ENCODE results near the gene ARVCF. TPM values are rescaled to one million over a fixed set of nuclear protein-coding genes. Genes with fewer than 3 reads are reported as not detected.
A peak's percentile ranks its signal among the peaks of the same experiment; 100 is the strongest.

ARVCF gene
- total and polyA plus RNA-seq, 9 of the 15 experiments (the other 6 are each of a cell fraction or from before 2014, with no cell fraction given) = 0.03 to 97.4 (median 15.6) TPM

GRCh38 chr22:20029550-20030225, 13.1 kb upstream of the ARVCF start:
- BruUV-seq (replicated peaks) = no TSS peak
- Histone ChIP-seq H3K9me3 (replicated peaks; ENCODE audit: control insufficient read depth, insufficient read depth, low read depth, low read length) (no peaks in the 10 kb centered on the region), H3K27me3 (ENCODE audit: control insufficient read depth in 2 of 2, insufficient read depth in 2 of 2, low read length in 2 of 2) (no peaks in the 10 kb centered on the region), H4K20me1 (replicated peaks; ENCODE audit: control insufficient read depth, insufficient read depth, low read length) (peaks cover 65% of the 10 kb centered on the region), H3K27ac (ENCODE audit: extremely low read depth, low read depth, low read length) (no peak overlapping the region; the same call in 2 of the 3 replicates), H2AFZ (ENCODE audit: low read depth, low read length) (no peak overlapping the region), H3K4me3 (no peak overlapping the region), H3K9ac (ENCODE audit: insufficient read depth in 1 of 2, low read depth in 2 of 2, low read length in 2 of 2) (peak overlapping the region in 1 of 2 experiments; percentile 72; a peak in 1 of 4 replicates), H3K9me1 (ENCODE audit: control insufficient read depth, insufficient read depth, low read length) (peaks cover 19% of the 10 kb centered on the region), H3K4me2 (ENCODE audit: insufficient read depth, low read length) (no peak overlapping the region), H3K36me3 (ENCODE audit: control insufficient read depth, insufficient read depth, low read length) (peaks cover 66% of the 10 kb centered on the region), H3K4me1 (replicated peaks in 1 of 2; ENCODE audit: control insufficient read depth in 2 of 2, insufficient read depth in 2 of 2, low read length in 2 of 2) (peaks cover 26 to 66% of the 10 kb centered on the region in 2 experiments), H3K79me2 (ENCODE audit: control insufficient read depth, insufficient read depth, low read length) (peaks cover 80% of the 10 kb centered on the region)
- ChIA-PET CTCF (ENCODE audit: low intra/inter-chr PET ratio) (interaction anchor here (0.6 to 4.2 kb wide), 2 partner anchors 59 to 1699 kb away, joined by 3 to 30 read pairs; no protein-coding TSS in a partner anchor), POLR2A (interaction anchor here (0.8 to 6.4 kb wide), 5 partner anchors 9 to 30 kb away, joined by 3 to 54 read pairs (median 4); partner anchors contain the start of gene TANGO2)
- no peak for FAIRE-seq
- WGBS (ENCODE audit: insufficient coverage, low coverage, missing lambda C conversion rate) = 89% methylated on average over 9 of the region's 9 CpGs
- intact Hi-C loops (cut with micrococcal nuclease) = loop anchor here (10.0 kb wide), 2 partner anchors 175 to 615 kb away; partner anchors contain the start of genes GNB1L and RTL10
- DNase-seq (ENCODE audit: extremely low read depth in 1 of 4, low spot score in 3 of 4) = no peak
- no peak for ATAC-seq
- in situ Hi-C loops (cut with MboI) = no loop called here
- TF ChIP-seq HNRNPL (IDR thresholded peaks at IDR 0.05; ENCODE audit: low read depth, low read length) (no peak), ZFPM2 (CRISPR knock-in tag; IDR thresholded peaks at IDR 0.05) (no peak), ZFP1 (CRISPR knock-in tag; IDR thresholded peaks at IDR 0.05) (no peak), NFIX (CRISPR knock-in tag; IDR thresholded peaks at IDR 0.05; ENCODE audit: low read depth) (no peak), ZNF609 (CRISPR knock-in tag; IDR thresholded peaks at IDR 0.05; ENCODE audit: borderline replicate concordance) (no peak), TCF3 (CRISPR knock-in tag; IDR thresholded peaks at IDR 0.05) (no peak), ZNF174 (CRISPR knock-in tag; IDR thresholded peaks at IDR 0.05) (no peak), EP300 (IDR thresholded peaks at IDR 0.05; ENCODE audit: low read length) (no peak), SIN3B (IDR thresholded peaks at IDR 0.05; ENCODE audit: low read depth) (no peak), PYGO2 (tag; IDR thresholded peaks at IDR 0.05) (no peak), FOXP1 (CRISPR knock-in tag; IDR thresholded peaks at IDR 0.05) (no peak), MCM2 (IDR thresholded peaks at IDR 0.05; ENCODE audit: low read depth) (no peak), CHD1 (IDR thresholded peaks at IDR 0.05; ENCODE audit: low read length) (peak; percentile 23), HNRNPLL (IDR thresholded peaks at IDR 0.05; ENCODE audit: low read depth, low read length, poor library complexity, severe bottlenecking) (peak; percentile 16)
- TF ChIP-seq, protein P1, sequence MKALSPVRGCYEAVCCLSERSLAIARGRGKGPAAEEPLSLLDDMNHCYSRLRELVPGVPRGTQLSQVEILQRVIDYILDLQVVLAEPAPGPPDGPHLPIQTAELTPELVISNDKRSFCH (CRISPR knock-in tag; IDR thresholded peaks at IDR 0.05) = no peak
- TF ChIP-seq, protein P1 (tag; IDR thresholded peaks at IDR 0.05) = no peak

All from K562 (cell line).